Umbilical cord (tissue), 1 donor: ENCODE results near the gene MEPCE. TPM values are rescaled to one million over a fixed set of nuclear protein-coding genes. Genes with fewer than 3 reads are reported as not detected.

ENCODE experiments used
- total RNA-seq: library from RNA; depleted of rRNA; stranded (reverse); fragments of >200 nt; gene quantifications from one replicate; pipeline ENCODE4 v1.2.3, GENCODE V29; 2014; ENCODE audit warnings: low replicate concordance; ENCODE audit not compliant: insufficient read depth

The MEPCE gene
- total RNA-seq, 1 donor from 2014 or later = 20.9 TPM

Other genes starting within 250 kb of the MEPCE start
- 0.48 TPM for gene PVRIG, start 209.9 kb upstream of the MEPCE start, total RNA-seq
- 1.2 TPM for gene SPDYE3, start 122.1 kb upstream of the MEPCE start, total RNA-seq
- gene PILRB, start 71.7 kb upstream of the MEPCE start, total RNA-seq = 21.9 TPM
- not detected for gene PILRA, start 56.3 kb upstream of the MEPCE start, total RNA-seq
- 11.8 TPM for gene ZCWPW1, start 1.1 kb upstream of the MEPCE start, total RNA-seq
- gene PPP1R35, start 6.7 kb downstream of the MEPCE start, total RNA-seq = 0.96 TPM
- gene SPACDR, start 34.4 kb downstream of the MEPCE start, total RNA-seq = not detected
- 18.1 TPM for gene TSC22D4, start 49.4 kb downstream of the MEPCE start, total RNA-seq
- gene NYAP1, start 54.1 kb downstream of the MEPCE start, total RNA-seq = 3.6 TPM
- gene AGFG2, start 109.4 kb downstream of the MEPCE start, total RNA-seq = 6.3 TPM
- not detected for gene SAP25, start 144.1 kb downstream of the MEPCE start, total RNA-seq
- 30.6 TPM for gene LRCH4, start 156.3 kb downstream of the MEPCE start, total RNA-seq
- gene FBXO24, start 156.5 kb downstream of the MEPCE start, total RNA-seq = not detected
- 101 TPM for gene PCOLCE, start 172.5 kb downstream of the MEPCE start, total RNA-seq
- 7.2 TPM for gene MOSPD3, start 182.7 kb downstream of the MEPCE start, total RNA-seq
- 2.4 TPM for gene TFR2, start 211.7 kb downstream of the MEPCE start, total RNA-seq
- not detected for gene ACTL6B, start 226.6 kb downstream of the MEPCE start, total RNA-seq
- 60.9 TPM for gene GNB2, start 243.9 kb downstream of the MEPCE start, total RNA-seq